Right ventricle myocardium superior (tissue), 1 donor: ENCODE measurements around the gene PTPRK. TPM values are rescaled to one million over a fixed set of nuclear protein-coding genes. Genes with fewer than 3 reads are reported as not detected.

Source experiments
- ATAC-seq: fragments of 200-7000 bp; cut with Tn5 transposase; one replicate; pipeline ENCODE4 v1.9.1; 2020; ENCODE audit warnings: mild to moderate bottlenecking; ENCODE audit not compliant: poor library complexity
- DNase-seq: peaks from one replicate; pipeline ENCODE4 v3.0.0-alpha.2; 2020
- intact Hi-C: fragments of 100-400 bp; cut with DNase I; formaldehyde crosslinking; loops from one replicate; pipeline ENCODE4 v1.11.2; 2022
- total RNA-seq: library from RNA; stranded (reverse); fragmentation: NEBNext Ultra II Directional; extraction: Animal tissue kit (Norgen Biotek cat#: 25700); gene quantifications from one replicate; pipeline ENCODE4 v1.2.1, GENCODE V29; 2021
- donor health status: DM: no; HTN: yes; CAD: no; lungs with severe emphysema.

Gene PTPRK
- total RNA-seq, 1 donor from 2014 or later: 27.9 TPM

GRCh38 chr6:128336436-128337095 is 183.8 kb downstream of the PTPRK start:
- no peak for DNase-seq
- ATAC-seq: no peak
- intact Hi-C loops: no loop called here

GRCh38 chr6:128335963-128336362 is 184.4 kb downstream of the PTPRK start:
- no peak for ATAC-seq
- intact Hi-C loops: no loop called here
- DNase-seq: no peak

DNA sequence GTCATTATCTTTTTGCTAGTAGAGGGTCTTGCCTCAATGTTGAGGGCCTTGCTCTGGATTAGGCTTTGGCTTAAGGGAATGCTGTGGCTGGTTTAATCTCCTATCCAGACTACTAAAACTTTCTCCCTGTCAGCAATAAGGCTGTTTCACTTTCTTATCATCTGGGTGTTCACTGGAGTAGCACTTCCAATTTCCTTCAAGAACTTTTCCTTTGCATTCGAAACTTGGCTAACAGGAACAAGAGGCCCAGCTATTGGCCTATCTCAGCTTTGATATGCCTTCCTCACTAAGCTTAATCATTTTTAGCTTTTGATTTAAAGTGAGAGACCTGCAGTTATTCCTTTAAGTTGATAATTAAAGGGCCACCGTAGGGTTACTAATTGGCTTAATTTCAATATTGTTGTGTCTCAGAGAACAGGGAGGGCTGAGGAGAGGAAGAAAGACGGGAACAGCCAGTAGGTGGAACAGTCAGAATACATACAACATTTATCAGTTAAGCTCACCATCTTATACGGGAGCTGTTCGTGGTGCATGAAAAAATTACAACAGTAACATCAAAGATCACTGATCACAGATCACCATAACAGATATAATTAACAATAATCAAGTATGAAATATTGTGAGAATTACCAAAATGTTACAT is 186.7 kb downstream of the PTPRK start:
- ATAC-seq: no peak
- DNase-seq: no peak
- intact Hi-C loops: no loop called here

DNA sequence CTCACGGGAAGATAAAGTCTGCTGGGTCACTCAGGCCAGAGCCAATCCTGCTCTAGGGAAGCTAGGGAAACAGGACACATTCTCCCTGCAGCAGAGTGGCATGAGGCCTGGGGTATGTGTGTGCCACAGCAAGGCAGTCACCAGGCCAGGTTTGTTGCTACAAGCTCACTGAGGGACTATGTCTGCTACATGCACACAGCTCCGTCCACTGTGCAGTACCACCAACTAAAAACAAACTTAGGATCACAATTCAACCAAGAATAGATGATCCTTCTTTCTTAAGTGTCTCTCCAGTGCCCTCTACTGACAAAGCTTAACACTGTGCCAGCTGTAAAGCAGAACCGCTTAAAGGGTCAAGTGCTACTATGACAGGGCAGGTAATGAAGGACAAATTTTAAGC is 192.5 kb downstream of the PTPRK start:
- no peak for DNase-seq
- intact Hi-C loops: no loop called here
- ATAC-seq: peak; percentile 51

GRCh38 chr6:128323011-128323410 is 197.4 kb downstream of the PTPRK start:
- ATAC-seq: no peak
- intact Hi-C loops: no loop called here
- DNase-seq: no peak

- intact Hi-C loops: no loop called here
- DNase-seq: no peak
- ATAC-seq: no peak
These were observed 200.5 kb downstream of the PTPRK start for GRCh38 chr6:128319946-128320345.

DNA sequence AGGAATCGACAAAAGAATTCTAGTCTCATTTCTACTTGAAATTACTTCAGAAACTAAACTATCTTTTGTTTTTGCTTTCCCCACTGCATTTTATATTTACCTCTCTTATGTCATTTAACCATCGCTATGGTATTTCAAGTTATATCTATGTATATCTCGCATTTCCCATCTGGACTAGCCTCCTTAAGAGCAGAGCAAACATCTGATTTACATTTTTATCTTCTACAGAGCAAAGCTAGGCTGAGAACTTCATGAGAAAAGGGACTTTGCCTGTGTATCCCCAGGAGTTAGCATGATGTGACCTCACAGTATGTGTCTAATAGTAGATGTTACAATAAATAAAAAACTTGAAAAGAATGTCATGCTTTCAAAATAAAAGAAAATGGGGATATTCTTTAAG is 201.2 kb downstream of the PTPRK start:
- ATAC-seq: no peak
- intact Hi-C loops: no loop called here
- DNase-seq: no peak

DNA sequence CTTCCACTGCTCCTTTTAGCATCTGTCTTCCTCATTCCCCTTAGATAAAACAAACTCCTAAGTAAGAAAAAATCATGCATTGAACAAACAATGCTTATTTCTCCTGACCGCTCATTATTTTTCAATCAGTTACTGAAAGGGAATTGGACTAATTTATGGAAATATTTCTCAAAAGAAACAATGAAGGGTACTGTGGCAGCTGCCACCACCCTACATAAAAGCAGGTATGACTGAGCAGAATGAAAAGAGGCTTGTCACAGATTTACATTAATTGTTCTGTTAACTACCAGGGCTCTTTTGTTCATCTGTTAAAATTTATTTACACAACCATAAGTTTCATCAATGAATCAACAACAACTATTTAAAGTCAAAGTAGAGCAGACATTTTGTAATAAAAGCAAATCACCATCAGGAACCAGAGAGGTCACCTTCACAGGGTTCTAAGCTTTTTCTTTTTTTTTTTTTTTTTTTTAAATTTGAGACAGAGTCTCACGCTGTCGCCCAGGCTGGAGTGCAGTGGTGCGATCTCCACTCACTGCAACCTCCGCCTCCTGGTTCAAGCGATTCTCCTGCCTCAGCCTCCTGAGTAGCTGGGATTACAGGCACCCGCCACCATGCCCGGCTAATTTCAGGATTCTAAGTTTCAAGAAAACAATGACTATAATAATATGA is 204.0 kb downstream of the PTPRK start:
- intact Hi-C loops: no loop called here
- DNase-seq (no peak), ATAC-seq (no peak)

DNA sequence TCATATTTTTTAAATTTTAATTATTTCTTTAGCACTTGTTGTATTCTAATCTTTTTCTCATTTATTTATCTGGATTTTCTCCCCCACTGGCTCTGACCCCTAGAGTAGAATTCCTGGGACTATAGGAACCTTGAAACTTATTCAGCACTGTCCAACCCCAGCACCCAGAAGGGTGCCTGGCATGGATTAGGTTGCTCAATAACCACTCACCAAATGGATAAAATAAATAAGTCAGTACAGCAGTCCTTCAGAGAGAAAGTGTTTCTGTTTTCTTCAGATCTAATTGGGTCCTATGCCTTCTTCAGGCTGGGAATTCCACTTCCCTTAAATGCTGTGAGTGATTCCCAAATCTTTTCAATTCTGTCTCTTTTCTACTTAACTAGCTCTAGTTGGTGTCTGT is 206.2 kb downstream of the PTPRK start:
- intact Hi-C loops: no loop called here
- DNase-seq (no peak), ATAC-seq (no peak)

GRCh38 chr6:128311944-128312570 is 208.3 kb downstream of the PTPRK start:
- intact Hi-C loops: no loop called here
- no peak for ATAC-seq
- DNase-seq: no peak

- ATAC-seq (peak; percentile 14), DNase-seq (no peak)
- intact Hi-C loops: no loop called here
These were observed 209.9 kb downstream of the PTPRK start for GRCh38 chr6:128310451-128310850.

DNA sequence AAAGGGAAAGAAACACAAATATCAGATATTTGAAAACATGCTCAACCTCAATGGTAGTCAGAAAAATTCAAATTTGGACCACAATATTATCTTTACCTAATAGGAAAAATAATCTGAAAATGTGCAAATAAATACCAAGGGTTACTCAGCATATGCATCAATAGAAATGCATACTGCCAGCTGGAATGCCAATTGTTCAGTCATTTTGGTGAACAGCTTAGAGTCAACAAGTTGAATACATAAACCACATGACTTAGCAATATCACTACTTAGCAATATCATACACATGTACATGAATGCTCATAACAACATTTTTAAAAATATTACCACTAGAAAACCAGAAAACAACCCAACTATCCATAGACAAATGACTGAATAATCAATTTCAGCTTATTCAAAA is 212.7 kb downstream of the PTPRK start:
- DNase-seq: no peak
- intact Hi-C loops: no loop called here
- no peak for ATAC-seq

- DNase-seq (no peak), ATAC-seq (no peak)
- intact Hi-C loops: no loop called here
These were observed 214.4 kb downstream of the PTPRK start for GRCh38 chr6:128305976-128306375.

GRCh38 chr6:128305228-128305627 is 215.2 kb downstream of the PTPRK start:
- no peak for DNase-seq
- no peak for ATAC-seq
- intact Hi-C loops: no loop called here

DNA sequence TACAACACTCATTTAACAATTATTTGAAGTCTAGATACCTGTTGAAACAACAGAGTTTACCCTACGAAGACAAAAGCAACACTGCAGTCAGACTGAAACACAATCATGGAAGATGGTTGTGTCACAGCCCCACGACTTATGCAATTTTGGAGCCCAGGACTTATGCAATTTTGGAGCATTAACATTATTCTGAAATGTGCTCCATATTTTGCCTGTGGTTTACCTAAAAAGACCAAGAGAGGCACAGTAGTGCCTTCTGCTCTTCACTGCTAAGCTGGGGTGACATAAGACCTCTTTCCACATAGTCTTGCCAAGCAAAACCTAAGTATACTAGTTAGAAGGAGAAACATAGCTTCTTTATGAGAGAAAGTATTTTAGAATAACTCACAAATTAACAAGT is 216.5 kb downstream of the PTPRK start:
- intact Hi-C loops: no loop called here
- no peak for DNase-seq
- ATAC-seq: no peak

GRCh38 chr6:128302942-128303341 is 217.5 kb downstream of the PTPRK start:
- no peak for DNase-seq
- intact Hi-C loops: no loop called here
- ATAC-seq: no peak

DNA sequence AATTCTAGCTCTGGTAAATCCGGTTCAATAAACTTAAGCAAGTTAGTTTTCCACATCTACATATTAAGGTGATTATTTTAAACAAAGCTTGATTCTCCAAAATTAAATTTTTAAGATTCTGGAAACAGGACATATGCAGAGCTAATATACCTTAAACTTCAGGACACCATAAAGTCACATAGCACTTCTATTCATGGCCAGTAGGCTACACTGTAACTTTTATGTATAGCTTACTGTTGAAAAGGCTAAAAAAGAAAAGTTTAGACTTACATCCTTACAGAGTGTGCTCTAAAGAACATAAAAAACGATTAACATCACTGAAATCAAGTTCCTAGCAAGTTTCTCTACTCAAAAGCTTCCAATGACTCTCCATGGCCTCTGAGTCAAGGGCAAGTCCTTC is 224.7 kb downstream of the PTPRK start:
- ATAC-seq (no peak), DNase-seq (no peak)
- intact Hi-C loops: no loop called here

DNA sequence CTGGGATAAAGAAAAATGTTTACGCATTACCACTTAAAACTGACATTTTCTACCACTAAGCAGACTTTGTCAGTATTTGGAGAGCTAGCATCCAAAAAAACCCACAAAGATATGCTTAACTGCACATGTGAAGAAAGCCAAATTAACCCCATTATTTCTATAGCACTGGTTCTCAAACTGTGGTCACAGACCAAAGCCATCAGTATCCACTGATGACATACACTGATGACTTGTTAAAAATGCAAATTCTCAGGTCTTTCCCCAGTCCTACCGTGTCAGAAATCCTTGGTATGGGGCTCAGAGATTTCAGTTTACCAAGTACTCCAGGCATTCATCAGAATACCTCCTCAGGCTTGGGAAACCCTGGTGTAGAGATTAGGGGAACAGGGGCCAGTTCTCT is 230.2 kb downstream of the PTPRK start:
- intact Hi-C loops: no loop called here
- ATAC-seq (no peak), DNase-seq (no peak)

DNA sequence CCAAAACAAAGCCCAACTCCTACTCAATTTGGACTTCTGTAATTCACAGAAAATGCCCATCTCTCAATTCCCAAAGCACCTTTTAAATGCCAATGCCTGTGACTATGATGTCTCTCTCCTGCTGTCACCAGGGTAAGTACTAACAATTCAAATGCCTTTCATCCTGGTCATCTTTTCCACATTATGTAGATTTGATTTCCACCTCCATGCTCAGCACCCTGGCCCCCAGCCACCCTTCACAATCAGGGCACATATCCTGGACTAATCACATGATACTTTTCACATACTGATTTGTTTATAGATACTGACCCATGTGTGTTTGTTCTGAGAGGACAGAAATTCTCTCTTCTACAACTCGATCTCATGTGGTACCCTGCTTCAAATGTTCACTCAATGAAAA is 236.3 kb downstream of the PTPRK start:
- ATAC-seq: no peak
- intact Hi-C loops: no loop called here

GRCh38 chr6:128282961-128283360 is 237.4 kb downstream of the PTPRK start:
- peak; percentile 64 for ATAC-seq
- peak; percentile 14 for DNase-seq
- intact Hi-C loops: no loop called here

More for the DNA sequence above, 236.3 kb downstream of the PTPRK start:
- peak; percentile 33 for DNase-seq
